ENCODE data around the gene SP140L.
"Not testable (repeated sequence)": the region's sequence is repeated elsewhere in the genome, so short reads cannot be mapped to it uniquely, and the experiment has no call there.

The SP140L gene

GRCh38 chr2:230326453-230327417, at the start of gene SP140L:
Gene SP140L, plus strand, starts transcription at chr2:230327193. Its CDS starts 77 bp downstream, at chr2:230327270.
- DNase-seq = peak; percentile 79 to 80

- no peak for DNase-seq
These were observed 44.1 kb upstream of the SP140L start for GRCh38 chr2:230282936-230283335.

GRCh38 chr2:230286048-230286447, 40.9 kb upstream of the SP140L start:
- no peak for DNase-seq

- DNase-seq = not testable (repeated sequence)
These were observed 37.7 kb upstream of the SP140L start for GRCh38 chr2:230289311-230289710.

- no peak for DNase-seq
These were observed 31.8 kb upstream of the SP140L start for GRCh38 chr2:230295192-230295591.

GRCh38 chr2:230296917-230297316, 30.1 kb upstream of the SP140L start:
- DNase-seq = no peak

- DNase-seq = no peak
These were observed 27.4 kb upstream of the SP140L start for GRCh38 chr2:230299618-230300017.

GRCh38 chr2:230305416-230306275, 21.3 kb upstream of the SP140L start:
- DNase-seq = no peak

- DNase-seq = no peak
These were observed 20.5 kb upstream of the SP140L start for GRCh38 chr2:230306474-230306873.

GRCh38 chr2:230307485-230307884, 19.5 kb upstream of the SP140L start:
- no peak for DNase-seq

- no peak for DNase-seq
These were observed 18.5 kb upstream of the SP140L start for GRCh38 chr2:230308402-230309000.

GRCh38 chr2:230310792-230311191, 16.2 kb upstream of the SP140L start:
- DNase-seq = not testable (repeated sequence)

GRCh38 chr2:230311634-230312033, 15.4 kb upstream of the SP140L start:
- not testable (repeated sequence) for DNase-seq

GRCh38 chr2:230312638-230313037, 14.4 kb upstream of the SP140L start:
- no peak for DNase-seq

- no peak for DNase-seq
These were observed 9.6 kb upstream of the SP140L start for GRCh38 chr2:230317366-230317765.

- DNase-seq = no peak
These were observed 8.5 kb upstream of the SP140L start for GRCh38 chr2:230318190-230319121.

- DNase-seq = peak; percentile 56 to 62
These were observed 7.7 kb upstream of the SP140L start for GRCh38 chr2:230319211-230319862.

GRCh38 chr2:230321031-230321430, 6.0 kb upstream of the SP140L start:
- no peak for DNase-seq

- DNase-seq = no peak
These were observed 4.2 kb upstream of the SP140L start for GRCh38 chr2:230322561-230323384.

- DNase-seq = peak in 1 of 2 donors; percentile 35
These were observed 3.4 kb upstream of the SP140L start for GRCh38 chr2:230323385-230324106.
